GM18873 (cell line): Measurements from ENCODE around the gene FAM200B.

Experiments used
- ATAC-seq: cut with Tn5 transposase; IDR thresholded peaks from one replicate; pipeline ENCODE4 v1.9.1; 2021; ENCODE audit warnings: mild to moderate bottlenecking, moderate library complexity, moderate number of reproducible peaks; ENCODE audit not compliant: unreplicated experiment, low FRiP score

The FAM200B gene

DNA sequence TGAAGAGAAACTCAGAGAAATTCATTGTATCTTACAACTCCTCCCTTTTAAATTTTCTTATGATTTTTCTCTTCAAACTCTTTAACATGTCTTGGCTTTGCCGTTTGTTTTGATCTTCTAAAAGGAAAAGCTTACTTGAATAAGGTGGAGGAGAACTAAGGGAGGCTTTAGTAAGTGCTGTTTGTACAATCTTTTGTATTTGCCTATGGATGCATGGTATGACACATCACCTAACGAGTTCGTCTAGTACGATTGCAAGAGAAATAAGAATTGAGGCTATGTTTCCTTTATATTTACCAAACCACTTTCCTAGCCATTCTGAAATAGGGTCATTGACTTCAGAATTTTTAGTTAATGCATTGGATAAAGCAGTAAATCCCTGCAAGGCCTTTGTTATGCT is 12.8 kb downstream of the FAM200B start:
- ATAC-seq = no peak

DNA sequence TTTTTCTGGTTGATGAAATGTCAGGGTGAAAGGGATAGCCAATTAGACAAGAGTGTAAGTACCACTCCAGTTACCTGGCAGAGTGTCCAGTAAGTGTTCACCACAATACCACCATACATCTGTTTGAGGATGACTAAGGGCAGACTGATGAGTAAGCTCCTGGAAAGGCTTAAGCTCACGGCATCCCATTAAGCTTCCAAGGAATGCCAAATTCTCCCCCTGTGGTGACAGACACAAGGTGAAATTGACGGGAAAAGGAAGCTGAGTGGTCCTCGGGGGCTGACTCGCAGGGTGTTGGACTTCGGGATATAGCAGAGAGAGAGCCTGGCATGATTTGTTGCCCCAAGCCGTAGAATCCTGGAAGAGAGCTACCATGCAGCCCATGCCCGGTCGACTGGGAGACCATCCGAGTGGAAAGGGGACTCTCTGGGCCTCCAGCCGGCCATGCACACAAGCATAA is 13.6 kb downstream of the FAM200B start:
- no peak for ATAC-seq

DNA sequence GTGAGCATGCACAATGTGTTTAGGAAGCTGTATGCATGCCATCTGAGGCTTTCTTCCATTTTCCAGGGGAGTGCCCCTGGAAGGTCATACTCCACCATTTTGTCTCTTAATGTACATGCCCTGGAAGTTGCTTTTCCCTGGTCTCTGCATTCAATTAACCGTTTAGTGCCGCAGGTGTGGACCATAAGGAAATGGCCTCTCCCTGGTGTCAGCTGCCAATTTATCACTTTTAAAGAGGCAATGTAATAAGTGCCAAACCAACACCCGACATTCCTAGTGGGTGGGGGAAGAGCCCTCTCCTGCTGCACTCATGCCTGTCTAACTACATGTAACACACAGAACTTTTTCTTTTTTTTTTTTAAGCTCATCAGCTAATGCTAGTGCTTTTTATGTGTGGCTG is 14.1 kb downstream of the FAM200B start:
- ATAC-seq = no peak

DNA sequence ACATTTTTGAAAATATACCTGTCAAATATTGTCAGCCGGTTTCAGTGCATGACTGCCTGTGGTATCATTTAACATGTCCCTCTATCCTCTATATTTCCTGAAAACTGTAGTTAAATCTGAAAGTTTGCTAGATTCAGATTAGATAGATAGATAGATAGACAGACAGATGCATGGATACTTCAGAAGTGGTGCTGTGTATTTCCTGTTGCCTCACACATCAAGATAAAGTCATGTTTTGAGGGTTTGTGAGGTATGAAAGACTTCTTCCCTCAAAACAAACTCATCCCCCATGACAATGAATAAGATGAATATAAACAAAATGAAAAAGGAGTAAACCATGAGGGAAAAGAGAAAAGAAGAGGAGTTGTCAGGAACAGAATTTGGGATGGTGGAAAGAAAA is 15.2 kb downstream of the FAM200B start:
- no peak for ATAC-seq

DNA sequence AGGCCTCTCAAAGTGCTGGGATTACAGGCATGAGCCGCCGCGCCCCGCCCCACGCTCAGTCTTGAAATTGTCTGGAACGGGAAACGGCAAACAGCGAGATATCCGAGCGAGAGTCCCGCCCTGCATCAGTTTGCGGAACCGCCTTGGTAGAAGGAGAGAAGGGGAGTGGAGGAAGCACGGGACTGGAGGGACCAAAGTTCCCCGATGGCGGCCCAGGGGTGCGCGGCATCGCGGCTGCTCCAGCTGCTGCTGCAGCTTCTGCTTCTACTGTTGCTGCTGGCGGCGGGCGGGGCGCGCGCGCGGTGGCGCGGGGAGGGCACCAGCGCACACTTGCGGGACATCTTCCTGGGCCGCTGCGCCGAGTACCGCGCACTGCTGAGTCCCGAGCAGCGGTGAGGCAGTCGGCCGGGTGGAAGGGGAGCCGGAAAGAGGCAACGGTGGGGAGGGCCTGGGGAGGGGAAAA is 21.3 kb downstream of the FAM200B start, which contains the start of gene BST1:
Gene BST1 (plus strand): TSS at position 125 of the 463 bp plus-strand sequence. CDS start 80 bp downstream, at position 205.
- ATAC-seq = peak; percentile 52

DNA sequence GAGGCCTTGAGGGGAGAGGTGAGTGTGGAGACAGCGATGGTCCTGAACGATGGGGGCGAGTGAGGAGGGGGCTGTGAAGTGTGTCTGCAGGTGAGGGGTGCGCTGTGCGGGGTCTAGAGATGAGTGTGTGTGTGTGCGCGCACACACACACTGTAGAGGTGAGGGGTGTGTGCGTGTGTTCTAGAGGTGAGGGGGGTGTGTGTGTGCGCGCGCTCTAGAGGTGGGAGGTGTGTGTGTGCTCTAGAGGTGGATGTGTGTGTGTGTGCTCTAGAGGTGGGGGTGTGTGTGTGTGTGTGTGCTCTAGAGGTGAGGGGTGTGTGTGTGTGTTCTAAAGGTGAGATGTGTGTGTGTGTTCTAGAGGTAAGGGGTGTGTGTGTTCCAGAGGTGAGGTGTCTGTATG is 21.8 kb downstream of the FAM200B start:
- ATAC-seq = no peak

DNA sequence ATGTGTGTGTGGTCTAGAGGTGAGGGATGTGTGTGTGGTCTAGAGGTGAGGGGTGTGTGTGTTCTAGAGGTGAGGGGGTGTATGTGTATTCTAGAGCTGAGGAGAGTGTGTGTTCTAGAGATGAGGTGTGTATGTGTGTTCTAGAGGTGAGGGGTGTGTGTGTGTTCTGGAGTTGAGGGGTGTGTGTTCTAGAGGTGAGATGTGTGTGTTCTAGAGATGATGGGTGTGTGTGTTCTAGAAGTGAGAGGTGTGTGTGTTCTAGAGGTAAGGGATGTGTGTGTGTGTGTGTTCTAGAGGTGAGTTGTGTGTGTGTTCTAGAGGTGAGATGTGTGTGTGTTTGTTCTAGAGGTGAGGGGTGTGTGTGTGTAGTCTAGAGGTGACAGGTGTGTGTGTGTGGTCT is 22.5 kb downstream of the FAM200B start:
- ATAC-seq = no peak

DNA sequence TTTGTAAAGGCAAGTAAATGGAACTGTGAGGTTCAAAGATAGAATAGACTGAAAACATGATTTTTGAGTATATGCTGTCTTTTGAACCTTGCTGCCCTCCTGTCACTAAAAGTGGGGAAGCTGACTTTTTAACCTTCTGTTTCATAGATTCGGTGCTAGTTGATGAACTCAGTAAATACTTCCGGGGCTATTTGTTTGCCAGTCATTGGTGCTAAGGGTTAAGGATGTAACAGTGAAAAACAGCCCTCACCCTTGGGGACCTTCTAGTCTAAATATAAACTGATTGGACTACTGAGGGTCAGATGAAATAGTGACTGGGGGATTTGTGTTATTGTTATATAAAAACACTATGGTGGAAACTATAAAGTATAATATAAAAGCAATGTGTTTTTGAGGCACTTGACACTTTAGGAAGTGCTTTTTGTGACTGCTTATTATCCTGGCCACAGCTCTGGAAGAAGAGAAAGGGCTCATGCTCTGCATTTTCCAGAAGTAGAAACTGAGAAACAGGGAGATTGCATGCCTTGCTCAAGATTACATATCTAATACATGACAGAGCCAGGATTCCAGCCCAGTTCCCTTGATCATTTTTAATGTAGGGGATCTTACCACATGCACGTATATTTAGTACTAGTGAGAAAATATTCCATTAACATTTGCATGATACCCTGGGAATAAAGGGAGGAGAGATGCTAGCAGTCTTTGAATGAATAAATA is 25.2 kb downstream of the FAM200B start:
- no peak for ATAC-seq

DNA sequence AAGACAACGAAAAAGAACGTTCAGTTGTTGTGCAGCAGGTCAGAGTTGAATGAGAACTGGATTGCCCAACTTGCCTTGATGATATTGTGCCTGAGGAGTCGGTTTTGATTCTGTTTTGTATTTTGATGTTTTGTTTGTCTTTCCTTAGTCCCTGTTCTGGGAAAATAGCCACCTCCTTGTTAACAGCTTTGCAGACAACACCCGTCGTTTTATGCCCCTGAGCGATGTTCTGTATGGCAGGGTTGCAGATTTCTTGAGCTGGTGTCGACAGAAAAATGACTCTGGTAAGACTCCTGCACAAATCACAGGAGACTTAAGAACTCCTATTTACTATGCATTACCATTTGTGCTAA is 25.7 kb downstream of the FAM200B start:
- ATAC-seq = no peak

DNA sequence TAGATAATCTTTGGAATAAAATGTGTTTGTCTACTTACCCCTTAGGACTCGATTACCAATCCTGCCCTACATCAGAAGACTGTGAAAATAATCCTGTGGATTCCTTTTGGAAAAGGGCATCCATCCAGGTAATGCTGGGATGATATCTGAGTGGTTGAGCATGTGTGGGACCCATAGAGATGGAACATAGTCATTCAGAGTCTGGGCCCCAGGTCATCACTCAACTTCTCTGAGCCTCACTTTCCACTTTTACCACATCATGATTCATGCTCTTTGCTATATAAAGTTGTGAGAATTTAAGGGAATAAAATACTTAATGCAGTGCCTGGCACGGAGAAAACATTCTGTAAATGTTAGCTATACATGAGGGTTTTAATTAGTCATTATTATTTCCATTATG is 30.1 kb downstream of the FAM200B start:
- no peak for ATAC-seq

DNA sequence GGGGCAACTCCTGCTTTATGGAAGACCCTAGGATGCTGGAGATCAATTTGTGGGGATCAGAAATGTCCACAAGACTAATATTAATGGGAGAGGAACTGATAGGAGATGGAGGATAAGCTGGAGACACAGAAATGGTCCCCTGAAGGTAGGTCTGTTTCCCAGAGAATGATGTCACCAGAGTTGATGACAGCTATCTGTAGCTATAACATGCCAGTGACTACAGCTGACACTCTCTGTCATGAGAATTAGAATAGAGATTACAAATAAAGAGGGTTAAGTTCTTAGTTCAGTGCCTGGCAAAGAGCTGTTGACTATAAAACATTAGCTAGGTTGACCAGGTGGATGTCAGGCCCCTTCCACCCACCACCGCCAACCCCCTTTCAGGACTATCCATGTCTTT is 30.6 kb downstream of the FAM200B start:
- no peak for ATAC-seq

DNA sequence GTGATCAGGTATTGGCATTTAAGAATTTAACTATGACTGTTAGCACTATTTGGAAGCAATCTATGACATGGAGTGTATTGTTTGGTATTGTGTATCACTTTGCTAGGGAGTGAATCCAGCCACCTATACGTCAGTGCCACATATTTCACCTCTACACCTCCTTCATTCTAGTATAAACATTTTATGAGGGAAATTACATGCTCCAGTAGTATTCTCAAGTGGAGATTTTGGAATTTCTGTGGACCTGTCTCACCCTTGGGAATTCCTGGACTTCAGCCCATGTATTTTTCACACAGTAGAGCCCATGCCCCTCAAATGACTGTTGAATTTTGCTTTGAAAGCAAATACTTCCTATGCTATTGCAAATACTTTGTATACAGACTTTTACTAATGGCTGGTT is 32.5 kb downstream of the FAM200B start:
- no peak for ATAC-seq

DNA sequence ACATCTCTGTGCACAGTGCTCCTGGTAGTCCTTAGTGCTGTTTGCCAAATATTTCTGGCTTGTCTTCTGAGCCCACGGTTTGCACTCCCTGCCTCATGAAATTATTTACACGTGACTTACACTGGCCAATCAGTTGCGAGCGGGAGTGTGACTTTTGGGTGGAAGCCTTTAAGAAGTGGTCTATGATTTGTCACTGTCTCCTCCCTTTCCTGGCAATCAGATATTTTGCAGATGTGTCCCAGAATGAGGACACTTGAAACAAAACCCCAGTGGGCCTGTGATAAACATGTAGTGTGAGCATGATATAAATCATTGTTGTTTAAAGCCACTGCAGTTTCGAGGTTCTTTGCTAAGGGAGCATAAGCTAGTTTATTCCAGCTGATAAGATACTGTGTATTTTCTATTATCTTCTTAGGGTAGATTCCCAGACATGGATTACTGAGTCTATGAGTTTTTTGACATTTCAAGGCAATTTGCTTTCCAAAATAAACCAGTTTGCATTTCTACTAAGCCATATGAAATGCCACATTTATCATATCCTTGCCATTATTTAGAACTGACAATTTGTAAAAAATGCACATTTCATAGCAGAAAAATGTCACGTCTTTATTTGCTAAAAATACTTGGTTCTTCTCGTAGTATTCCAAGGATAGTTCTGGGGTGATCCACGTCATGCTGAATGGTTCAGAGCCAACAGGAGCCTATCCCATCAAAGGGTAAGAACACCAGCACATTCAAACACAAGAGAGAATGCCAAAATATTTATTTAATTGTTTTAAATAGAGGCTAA is 33.2 kb downstream of the FAM200B start:
- no peak for ATAC-seq

DNA sequence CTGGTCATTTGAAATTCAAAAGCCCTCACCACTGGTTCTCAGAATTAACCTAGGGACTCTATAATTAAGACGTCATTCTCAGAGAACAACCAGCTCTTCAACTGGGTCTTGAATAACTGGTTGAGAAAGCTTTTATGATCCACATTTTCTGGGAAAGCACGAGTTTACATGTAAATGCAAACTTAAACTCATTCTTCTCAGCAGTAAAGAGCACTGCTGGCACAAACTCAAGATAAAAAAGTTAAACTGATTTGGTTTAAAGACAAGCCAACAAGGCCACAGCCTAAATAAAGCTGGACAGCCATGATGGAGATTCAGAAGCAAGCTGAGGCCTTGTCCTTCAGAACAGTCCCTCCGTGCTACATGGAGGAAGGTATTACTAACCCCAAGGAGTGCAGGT is 34.5 kb downstream of the FAM200B start:
- ATAC-seq = no peak

DNA sequence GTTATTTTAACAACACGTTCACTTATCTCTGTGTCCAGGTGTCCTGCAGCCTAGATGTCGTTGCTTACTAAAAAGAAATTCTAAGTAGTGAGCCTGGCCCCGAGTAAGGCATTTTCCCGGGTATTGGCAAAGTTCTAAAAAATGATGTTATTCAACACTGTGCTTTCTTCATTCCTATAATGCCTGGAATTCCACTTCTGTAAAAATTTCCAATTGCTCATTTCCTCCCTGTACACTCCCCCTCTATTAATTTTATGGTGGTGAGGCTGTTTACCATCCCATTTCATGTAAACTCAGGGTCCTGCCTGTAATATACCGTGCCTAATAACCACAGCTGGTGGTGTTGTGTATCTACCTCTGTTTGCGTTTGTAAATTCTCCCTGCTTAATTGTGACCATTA is 35.5 kb downstream of the FAM200B start:
- ATAC-seq = no peak

DNA sequence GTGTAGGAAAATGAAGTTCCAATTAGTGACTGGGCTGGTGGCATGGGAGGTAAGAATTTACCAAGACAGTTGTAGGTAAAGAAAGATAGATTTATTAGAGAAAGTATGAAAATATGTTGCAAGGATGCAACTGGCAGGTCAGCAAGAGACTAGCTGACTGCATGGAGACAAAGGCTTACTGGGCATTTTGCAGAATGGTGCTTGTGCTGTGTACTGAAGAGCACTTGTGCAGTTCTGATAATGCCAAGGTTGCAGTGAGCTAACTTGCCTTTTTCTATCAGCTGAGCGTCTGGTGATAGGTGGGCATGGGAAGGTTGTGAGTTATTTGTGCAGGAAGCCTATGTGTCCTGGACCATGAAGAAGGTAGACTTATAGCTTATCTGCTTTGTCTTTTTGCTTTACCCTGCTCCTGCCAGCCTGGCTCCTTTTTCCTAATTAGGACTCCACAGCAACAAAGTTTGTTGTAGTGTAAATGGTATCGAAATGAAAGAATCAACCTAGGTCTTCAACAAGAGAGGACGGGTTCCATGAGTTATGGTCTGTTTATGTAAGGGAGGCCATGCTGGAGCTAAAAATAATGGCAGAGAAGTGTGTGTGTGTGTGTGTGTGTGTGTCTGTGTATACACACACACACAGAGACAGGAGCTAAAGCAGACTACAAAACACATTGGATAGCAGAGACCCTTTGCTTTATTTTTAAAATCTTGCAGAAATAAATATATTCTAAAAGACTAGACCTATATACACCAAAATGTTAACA is 36.2 kb downstream of the FAM200B start:
- ATAC-seq = no peak

DNA sequence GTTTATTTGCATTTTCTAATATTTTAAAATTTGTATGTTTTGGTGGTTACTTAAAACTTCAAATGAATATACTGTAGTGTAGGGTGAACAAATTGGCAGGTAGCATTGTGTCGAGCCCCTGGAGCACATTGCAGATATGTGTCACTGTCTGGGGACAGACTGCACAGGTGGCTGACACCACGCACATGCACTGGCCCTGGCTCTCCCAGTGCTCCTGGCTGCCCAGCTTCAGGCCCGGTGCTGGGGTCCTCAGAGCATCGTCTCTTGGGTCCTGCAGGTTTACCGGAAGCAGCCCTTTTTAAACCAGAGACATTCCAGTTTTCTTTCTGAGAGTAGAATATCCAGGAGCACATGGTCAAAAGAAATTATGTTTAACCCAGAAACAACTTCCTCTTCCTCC is 36.8 kb downstream of the FAM200B start:
- no peak for ATAC-seq

DNA sequence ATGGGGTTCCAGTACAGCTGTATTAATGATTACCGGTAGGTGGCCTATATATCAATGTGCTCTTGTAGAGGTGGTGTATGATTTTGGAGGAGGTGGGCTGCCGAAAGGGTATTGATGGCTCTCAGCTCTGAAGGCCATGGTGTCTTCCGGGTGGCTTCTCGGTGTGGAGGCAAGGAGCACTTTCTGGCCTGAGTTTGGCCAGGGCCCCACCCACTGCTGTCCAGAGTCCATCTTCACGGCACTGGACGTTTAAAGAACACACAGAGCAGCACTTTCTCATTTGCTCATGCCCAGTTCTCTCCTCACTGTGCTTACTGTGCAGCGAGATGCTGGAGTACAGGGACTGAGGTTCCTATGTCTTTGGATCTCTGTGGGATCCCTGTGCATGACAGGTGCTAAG is 37.3 kb downstream of the FAM200B start:
- ATAC-seq = no peak

DNA sequence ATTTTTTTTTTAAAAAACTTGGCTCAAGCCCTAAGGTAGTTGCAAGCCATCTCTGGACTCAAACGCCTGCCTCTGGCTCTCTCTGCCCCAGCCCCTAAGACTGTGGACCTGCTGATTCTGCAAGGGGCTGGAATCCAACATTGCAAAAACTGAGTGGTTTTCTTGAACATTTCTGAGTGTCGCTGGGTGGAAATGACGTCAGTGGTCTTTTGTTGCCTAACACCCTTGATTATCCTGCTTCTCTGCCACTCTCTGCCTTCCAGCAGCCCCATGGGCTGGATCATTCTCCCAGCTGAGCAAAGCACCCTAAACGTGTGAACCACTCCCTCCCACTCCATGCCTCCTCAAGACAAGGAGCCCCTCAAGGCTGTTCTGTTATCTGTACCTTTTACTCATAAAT is 37.9 kb downstream of the FAM200B start:
- no peak for ATAC-seq

DNA sequence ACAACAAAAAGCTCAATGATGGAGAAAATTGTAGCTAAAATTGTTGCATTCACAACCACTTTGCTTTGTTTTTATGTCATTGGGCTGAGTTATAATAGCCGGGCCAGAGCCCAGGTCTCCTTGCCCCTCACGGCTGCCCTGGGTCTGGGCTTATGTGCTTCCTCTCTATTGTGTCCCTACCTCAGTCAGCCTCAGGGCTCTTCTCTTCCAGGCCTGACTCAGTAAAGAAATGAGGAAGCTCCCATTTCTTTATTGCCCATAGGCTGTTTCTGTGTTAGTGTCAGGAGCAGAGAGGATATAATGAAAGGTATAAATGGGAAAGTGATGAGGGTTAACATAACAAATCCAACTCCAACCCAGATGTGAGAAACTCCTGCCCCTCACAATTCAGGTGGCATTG is 39.2 kb downstream of the FAM200B start:
- ATAC-seq = no peak

DNA sequence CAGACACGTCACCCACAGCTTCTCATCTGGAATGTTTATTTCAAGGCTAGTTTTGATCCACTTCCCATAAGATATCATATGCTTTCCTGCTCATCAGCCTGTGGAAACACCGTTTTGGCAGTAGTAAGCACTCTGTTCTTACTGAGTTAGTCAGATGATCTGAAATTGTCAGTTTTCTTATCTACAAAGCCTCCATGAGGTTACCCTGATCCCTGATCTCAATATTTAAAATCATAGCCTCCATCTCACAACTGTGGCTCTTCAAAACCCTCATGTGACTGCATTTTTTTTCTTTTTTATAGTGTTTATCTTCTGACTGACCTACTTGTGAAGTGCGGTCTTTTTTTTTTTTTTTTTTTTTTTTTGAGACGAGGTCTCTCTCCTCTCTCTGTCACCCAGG is 44.0 kb downstream of the FAM200B start:
- ATAC-seq = no peak
